Skeletal muscle cell (primary cell): ENCODE results near the gene TMEM222.

Source experiments
- DNase-seq: peaks from one replicate; pipeline ENCODE4 v3.0.0-alpha.2; 2010; ENCODE audit warnings: low read depth
- H3K4me3 ChIP-seq: 2 replicates; pipeline ENCODE4 v1.5.1; 2011; ENCODE audit warnings: low read depth, mild to moderate bottlenecking, control low read depth, low read length, moderate library complexity

The TMEM222 gene

DNA sequence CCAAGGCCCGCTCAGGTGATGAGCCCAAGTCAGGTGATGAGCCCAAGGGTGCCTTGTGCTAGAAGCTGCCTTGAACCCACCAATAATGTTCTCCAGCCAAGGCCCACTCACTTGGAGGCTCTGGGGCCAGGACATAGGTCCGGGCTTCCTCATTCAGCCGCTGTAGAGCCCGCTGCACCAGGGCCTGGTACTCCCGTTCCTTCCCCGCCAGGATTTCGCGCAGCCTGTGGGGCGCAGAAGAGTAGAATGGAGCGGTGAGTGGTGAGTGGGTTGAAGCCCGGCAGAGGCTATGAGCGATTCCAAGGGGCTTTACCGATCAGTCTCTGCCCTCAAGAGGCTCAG, 34.3 kb downstream of the TMEM222 start:
- no peak overlapping the region for H3K4me3 ChIP-seq
- DNase-seq = no peak

DNA sequence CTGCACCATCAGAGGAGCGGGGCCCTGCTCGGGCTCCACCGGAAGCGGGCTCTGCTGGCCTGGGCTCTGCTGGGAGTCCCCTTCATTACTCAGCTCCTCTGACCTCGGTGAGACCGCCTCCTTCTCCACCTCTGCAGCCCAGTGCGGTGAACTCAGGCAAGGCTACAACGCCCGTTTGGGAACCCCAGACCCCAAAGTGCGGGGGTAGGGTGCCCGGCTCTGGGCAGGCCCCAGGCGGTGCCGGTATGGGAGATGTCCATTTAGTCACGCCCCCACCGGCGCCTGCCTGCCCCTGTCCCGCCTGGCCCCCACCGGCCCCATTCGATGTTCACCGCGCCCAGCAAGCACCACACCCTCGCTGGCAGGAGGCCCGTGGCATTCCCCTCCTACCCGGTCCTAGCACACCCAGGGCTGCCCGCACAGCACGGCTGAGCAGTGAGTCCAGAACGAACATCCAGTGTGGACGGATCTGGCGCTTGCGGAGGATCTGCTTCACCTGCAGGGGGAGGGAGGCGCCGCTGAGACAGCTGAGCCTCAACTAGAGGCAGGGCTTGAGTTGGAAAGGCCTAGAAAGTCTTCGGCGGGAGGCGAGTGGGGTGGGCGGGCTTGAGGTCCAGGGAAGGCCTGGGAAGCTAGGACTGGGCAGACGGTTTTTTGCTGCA, 34.8 kb downstream of the TMEM222 start:
- DNase-seq = no peak
- no peak overlapping the region for H3K4me3 ChIP-seq

DNA sequence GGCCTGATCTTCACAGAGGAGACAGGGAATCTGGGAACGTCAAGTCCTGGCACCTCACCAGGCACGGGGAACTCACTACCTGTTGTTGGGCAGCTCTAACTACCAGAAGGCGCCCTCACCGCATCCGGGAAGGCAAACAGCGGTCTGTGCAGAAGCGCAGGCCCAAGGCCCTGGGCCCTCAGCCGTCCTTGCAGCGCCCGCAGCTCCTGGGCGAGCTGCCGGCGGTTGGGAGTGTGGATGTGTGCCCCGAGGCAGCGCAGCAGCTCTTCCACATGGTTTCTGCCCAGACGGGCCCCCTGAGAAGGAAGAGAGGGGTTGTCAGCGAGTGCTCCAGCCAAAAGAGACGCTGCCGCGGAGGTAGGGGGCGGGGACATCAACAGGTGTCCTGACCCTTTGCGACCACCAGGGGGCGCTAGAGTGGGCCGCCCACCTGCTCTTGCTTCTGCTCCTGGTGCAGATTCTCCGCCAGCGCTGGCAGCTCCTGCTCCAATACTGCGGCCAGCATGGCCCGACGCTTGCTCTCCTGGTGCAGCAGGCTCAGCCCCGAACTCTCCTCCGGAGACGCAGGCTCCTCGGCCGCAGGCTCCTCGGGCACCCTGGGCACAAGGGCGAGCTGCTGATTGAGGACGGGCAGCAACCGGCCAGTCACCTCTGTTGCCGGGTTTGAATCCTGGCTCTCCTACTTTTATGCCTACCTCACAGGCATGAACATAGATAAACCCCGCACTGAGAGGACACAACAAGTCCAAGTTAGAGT, 35.5 kb downstream of the TMEM222 start:
- H3K4me3 ChIP-seq = no peak overlapping the region
- no peak for DNase-seq

DNA sequence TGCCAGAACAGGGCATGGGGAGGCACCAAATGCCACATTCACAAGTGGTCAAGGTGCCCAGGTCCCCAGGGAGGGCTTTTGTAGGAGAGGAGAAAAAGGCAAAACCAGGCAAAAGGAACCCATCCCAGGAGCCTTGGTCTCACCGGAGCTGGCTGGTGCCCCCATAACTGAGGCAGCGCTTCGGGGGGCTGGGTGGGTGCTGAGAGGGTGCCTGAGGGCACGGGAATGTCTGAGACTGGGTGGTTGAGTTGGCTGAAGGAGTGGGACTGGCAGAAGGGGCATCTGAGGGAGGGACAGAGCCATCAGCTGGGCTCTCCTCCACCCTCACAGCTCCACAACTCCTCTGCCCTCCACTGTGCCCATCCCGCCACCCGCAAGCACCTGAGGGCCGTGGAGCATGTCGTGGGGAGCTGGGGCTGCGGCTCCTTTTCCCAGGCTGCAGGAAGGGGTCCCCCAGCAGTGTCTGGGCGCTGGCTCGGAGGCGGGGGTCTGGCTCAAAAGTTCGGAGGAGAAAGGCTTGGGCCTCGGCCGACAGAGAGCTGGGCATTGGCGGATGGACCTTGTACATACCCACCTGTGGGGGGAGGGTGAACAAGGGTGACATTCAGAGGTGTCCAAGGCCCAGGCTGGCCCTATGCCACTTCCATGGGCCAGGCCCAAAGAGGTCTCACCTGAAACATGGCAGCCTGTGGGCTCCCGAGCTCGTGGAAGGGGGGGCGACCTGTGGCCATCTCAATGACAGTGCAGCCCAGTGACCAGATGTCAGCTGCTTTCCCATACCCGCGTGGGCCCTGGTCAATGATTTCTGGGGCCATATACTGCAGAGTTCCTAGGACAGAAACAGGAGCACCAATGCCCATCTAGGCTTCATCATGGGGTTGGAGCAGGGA, 36.3 kb downstream of the TMEM222 start:
- DNase-seq = no peak
- no peak overlapping the region for H3K4me3 ChIP-seq

DNA sequence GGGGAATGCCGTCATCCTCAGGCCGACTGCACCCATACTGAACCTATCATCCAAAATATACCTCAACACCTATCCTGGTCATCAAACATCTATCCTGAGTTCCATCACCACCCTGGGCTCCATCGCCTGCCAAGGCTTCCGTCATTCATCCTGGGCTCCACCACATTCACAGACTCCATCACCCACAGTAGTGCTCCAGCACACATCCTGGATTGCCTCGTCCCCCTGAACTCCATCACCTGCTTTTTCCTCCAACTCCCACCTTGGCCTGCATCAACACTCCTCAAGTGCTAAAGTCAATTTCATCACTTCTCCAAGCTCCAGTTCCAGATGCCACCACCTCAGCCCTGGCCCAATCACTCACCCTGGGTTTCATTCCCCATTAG, 37.0 kb downstream of the TMEM222 start:
- H3K4me3 ChIP-seq = no peak overlapping the region
- no peak for DNase-seq

DNA sequence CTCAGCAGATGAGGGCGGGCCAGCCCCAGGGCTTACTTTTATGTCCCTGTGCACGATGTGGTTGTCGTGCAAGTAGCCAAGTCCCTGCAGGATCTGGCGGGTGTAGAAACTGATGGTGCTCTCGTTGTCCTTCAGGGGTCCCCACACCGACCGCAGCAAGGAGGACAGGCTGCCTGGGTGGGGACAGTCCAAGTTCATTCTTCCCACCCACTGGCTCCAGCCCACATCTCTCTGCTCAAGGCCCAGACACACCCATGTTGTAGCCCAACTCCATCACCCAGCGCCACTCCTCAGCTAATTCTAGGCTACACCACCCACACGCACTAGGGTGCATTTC, 37.8 kb downstream of the TMEM222 start:
- H3K4me3 ChIP-seq = no peak overlapping the region
- no peak for DNase-seq

DNA sequence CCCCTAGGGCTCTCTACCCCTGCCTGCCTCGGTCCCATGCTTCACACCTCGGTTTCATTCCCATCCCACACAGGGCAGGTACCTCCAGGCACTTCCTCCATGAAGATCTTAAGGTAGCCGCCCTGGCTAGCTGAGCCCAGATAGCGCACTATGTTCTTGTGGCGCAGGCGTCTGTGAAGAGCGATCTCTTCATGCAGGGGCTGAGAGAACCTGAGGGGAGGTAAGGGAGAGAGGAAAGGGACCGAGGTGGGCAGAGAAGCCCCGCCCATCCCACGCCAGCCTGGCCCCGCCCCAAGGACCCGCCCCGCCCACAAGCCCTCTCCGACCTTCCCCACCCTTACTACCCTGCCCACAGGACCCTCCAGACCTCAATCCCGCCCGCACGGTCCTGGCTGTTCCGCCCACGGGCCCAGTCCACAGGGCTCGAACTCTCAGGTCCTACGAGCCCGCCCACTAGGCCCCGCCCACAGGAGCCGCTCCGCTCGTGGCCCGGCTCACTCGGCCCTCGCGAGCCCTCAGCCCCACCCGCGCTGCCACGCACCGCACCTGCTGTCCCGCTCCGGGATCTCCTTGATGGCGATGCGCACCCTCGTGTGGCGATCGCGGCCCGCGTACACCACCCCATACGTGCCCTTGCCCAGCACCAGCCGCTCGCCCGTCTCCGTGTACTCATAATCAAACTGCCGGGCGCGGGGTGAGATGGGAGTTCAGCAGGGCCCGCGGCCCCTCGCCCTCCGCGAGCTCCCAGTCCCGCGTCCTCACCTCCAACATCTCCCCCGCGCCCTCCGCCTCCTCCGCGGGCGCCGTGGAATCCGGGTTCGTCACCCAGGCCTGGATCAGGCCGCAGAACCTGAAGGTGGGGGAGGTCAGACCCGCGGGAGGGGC, 38.4 kb downstream of the TMEM222 start:
- no peak for DNase-seq
- no peak overlapping the region for H3K4me3 ChIP-seq

DNA sequence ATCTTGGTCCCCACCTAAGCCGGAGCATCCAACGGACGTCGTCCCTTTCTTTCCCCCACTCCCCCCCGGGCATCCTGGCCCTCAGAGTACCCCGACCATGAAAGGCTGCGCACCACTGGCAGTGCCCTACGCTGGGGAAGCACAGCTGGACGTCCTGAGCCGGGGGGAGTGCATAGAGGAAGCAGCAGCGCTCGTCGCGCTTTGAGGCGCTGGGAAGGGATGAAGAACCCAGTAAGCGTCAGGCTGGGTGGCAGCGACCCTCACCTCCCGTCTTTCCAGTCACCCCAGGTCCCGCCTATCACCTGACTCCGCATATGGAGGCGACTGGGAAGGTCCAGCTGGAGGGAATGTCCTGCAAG, 39.1 kb downstream of the TMEM222 start:
- H3K4me3 ChIP-seq = no peak overlapping the region

DNA sequence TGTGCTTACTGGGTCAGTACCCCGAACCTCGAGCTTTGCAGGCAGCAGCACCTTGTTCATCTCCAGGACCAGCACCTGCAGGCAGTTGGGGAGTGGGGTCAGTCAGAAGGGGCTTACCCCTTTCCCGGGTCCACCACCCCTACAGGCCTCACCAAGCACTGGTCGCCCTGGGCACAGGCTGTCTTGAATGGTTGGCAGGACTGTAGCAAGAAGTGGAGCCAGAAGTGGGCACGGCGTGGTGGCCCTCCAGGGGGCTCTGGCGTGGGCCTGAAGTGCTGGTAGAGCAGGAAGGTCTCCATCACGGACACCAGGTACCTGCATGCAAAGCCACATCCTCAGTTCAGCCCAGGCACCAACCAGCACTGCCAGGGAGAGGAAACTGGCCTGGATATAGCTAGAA, 39.6 kb downstream of the TMEM222 start:
- no peak overlapping the region for H3K4me3 ChIP-seq
- no peak for DNase-seq

More for the DNA sequence above, 39.1 kb downstream of the TMEM222 start:
- DNase-seq = no peak

DNA sequence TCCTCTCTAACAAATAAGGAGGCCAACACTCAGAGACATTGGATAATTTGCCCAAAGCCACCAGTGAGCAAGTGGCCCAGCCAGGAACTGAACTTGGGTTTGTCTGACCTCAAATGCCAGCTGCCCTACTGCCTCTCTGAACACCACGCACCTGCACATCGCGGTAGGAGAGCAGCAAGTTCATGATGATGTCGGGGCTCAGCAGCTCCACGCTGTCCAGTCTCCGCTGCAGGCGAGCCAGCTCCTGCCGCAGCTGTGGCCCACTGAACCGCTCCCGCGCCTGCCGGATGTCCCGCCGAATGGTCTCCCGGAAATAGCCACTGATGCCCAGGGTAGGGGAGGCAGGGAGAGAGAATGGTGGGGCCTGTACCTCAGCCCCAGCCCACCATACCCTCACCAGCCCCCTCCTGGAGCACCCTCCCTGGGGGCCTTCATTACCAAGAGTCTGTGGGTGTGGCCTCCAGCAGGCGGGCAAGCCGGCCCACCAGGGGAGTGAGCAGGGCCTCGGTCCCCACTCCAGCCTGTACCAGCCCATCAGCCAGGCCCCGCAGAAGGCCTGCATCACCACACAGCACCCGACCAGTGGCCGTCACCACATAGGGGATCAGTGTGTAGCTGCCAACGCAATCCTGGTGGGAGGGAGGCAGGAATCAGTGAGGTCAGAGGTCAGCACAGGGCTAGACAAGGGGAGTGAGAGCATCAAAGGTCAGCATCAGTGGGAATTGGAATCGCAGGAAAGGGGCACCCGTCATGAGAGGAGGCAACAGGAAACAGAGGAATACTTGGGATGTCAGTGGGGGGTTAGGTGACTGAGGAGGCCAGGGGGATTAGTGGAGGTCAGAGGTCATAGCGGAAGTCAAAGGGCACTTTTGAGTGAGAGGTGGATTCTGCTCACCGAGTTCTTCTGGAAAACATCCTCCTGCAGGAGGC, 42.1 kb downstream of the TMEM222 start:
- no peak overlapping the region for H3K4me3 ChIP-seq
- DNase-seq = no peak

DNA sequence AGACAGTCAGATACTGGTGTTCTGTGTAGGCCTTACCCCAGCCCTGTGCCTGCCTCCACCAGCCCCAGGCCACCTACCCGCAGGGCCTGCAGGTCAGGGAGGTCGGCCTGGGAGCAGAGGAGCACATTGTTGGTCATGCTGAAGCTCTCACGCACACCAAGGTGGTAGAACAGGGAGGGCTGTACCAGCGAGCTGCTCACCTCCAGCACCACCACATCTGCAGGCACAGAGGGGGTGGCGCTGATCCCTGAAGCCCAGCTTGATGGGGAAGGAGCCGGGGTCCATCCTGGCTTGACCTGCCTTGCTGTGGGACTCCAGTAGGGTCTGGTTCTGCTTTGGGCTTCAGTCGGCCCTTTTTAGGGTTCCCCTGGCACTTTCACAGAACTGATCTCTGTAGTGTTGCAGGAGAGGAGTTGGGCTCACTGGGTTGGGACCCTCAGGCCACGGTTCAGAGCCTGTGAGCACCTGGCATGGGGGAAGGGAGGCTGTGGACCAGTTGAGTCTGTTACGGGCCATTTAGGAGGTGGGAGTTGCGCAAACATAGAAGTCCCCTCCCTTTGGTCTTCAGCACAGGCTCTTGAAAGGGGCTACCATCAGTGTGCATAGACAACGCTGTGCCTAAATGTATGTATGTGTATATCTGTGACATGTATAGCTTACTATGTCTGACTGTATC, 42.9 kb downstream of the TMEM222 start:
- H3K4me3 ChIP-seq = peak overlapping the region; percentile 60
- no peak for DNase-seq

DNA sequence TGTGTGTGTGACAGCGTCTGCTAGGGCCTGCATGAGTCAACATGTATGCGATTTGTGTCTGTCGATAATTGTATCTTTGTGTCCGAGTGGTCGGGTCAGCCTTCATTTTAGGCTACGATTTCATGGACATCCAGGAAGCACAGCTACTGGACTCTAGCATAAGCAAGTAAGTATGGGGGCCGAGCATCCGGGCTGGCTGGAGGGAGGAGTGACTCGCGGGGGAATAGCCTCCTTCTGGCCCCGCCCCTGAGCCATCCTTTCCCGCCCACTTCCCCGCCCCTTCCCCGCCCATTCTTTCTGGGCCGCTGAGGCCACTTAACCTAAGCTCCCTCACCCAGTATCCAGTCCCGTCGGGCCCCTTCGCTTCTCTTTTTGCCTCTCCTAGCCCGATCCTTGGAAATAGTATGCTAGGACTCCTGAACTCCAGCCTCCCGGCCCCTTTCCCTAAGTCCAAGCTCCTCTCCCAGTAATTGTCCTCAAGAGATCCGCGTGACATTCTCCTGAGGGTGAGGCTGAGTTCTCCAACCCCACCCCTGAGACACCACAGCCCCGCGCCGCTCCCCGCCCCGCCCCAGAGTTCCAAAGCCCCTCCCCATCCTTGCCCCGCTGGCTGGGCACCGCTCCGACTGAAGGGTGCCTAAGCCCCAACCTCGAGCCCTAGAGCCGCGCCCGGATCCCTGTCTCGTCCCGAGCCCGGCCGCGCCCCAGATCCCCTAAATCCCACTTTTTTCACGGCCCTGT, 43.6 kb downstream of the TMEM222 start:
- DNase-seq = peak; percentile 67
- peak overlapping the region; percentile 60 for H3K4me3 ChIP-seq

DNA sequence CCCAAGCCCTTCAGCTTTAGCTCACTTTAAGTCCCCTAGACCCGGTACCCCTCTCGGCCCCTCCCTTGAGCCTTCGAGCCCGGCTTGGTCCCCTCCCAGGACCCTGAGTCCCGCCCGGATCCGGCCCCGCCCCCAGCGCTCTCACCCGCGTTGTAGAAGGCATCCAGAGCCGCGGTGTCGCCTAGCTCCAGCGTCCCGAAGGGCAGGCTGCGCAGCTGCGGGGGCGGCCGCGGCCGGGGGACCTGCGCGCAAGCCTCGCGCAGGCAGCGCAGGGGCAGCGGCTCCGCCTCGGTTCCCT, 44.1 kb downstream of the TMEM222 start:
- no peak for DNase-seq
- H3K4me3 ChIP-seq = peak overlapping the region; percentile 60

DNA sequence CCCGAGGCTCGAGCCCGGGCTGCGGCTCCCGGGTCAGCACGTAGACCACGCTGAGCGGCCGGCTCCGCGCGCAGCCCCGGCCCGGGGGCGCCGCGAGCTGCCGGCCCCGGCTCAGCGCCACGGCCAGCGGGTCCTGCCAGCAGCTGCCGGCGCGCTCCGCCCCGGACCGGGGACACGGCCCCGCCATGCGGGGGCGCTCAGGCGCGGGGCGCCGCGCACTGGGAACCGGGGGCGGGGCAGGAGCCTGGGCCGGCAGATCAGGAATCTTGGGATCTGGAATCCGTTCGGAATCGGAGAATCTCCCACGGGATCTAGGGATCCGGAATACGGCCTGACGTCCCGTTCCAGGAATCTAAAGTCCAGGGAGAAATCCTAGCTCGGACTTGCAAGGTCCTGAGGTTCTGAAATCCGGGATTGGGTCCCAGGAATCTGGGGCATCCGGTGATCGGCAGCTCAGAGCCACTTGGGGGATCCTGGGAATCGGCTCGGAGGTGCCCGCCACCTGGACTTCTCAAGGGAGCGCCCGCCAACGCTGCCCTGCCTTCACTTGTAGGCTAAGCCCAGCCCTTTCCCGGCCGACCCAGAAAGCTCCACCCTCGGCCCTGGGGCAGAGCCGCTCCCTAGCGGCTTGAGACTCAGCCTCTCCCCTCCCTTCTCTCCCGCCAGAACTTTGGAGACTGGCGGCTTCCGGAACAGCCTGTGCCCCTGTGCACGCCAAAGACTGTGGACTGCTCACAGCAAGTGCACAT, 44.6 kb downstream of the TMEM222 start, which contains the start of gene MAP3K6:
TSS of gene MAP3K6 (minus strand) at position 551 of the 749 bp plus-strand sequence. CDS start at position 187, 364 bp downstream.
- peak within 1 kb of the TSS; percentile 60 for H3K4me3 ChIP-seq
- DNase-seq = no peak

DNA sequence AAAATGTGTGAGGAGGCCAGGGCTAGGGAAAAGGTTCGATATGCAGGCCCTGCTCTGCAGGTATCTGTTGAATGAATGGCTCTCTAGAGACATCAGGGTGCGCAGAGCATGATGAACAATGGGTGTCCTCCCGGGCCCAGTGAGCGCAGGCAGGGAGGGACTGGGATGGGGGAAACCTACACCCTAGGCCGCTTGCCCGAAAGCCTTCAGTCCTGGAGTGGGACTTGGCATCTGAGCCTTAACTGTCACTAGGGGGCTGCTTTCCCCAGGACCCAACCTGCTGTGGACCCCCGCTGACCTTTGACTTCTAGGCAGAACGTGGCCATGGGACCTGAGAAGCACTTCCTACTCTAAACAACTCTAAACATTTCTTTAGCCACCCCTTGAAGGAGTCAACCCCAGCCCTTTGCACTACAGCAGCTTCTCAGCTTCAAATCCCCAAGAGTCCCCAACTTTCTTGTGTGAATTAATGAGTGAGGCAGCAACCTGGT, 45.2 kb downstream of the TMEM222 start:
- peak overlapping the region; percentile 60 for H3K4me3 ChIP-seq
- no peak for DNase-seq

DNA sequence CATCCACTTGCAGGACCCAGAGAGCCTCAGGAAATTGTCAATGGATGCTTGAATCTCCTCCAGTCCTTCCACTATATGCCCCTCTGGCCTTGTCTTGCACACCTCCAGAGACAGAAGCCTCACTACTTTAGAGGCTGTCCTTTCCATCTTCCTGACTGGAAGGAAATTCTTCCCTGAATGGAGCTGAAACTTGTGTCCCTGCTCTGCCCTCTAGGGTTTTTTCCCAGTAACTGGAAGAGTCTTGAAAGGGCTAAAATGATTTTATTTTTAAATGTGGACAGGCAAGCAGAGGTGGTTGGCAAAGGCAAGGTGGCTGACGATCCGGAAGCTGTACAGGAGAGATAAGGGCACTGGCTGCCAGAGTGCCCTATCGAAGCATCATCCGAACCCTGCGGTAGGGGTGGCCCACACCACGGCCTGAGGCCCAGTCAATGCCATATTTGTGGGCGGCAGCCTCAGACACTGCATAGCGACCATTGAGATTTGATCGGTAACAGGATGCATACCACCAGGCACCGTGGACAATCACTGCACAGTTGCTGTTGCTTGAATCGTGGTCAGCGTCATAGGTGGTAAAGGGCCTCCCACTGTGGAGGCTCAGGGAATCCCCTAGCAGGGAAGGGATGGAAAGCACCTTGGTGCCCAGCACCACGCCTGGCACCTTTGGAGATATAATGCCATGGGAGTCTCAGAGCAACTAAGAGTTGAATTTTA, 47.1 kb downstream of the TMEM222 start:
- DNase-seq = no peak
- no peak overlapping the region for H3K4me3 ChIP-seq
